ENCODE results near the gene GNAL. TPM values are rescaled to one million over a fixed set of nuclear protein-coding genes. Genes with fewer than 3 reads are reported as not detected.

The GNAL gene
- total and polyA plus RNA-seq, 10 donors, result 0.74 to 5.7 (median 3.0) TPM

- intact Hi-C loops (cut with DNase I; ENCODE audit: low total_unique reads), result no loop called here
- Histone ChIP-seq H3K9me3 (no peaks in the 10 kb centered on the region), H3K27ac (no peak overlapping the region), H3K4me3 (no peak overlapping the region), H3K27me3 (replicated peaks in 1 of 7) (no peaks in the 10 kb centered on the region), H3K36me3 (no peaks in the 10 kb centered on the region), H3K4me1 (no peaks in the 10 kb centered on the region)
- DNase-seq, result no peak
- 77 to 89% (median 84%) methylated on average over 6 of the region's 6 CpGs for WGBS, 5 donors
- TF ChIP-seq, protein P1, sequence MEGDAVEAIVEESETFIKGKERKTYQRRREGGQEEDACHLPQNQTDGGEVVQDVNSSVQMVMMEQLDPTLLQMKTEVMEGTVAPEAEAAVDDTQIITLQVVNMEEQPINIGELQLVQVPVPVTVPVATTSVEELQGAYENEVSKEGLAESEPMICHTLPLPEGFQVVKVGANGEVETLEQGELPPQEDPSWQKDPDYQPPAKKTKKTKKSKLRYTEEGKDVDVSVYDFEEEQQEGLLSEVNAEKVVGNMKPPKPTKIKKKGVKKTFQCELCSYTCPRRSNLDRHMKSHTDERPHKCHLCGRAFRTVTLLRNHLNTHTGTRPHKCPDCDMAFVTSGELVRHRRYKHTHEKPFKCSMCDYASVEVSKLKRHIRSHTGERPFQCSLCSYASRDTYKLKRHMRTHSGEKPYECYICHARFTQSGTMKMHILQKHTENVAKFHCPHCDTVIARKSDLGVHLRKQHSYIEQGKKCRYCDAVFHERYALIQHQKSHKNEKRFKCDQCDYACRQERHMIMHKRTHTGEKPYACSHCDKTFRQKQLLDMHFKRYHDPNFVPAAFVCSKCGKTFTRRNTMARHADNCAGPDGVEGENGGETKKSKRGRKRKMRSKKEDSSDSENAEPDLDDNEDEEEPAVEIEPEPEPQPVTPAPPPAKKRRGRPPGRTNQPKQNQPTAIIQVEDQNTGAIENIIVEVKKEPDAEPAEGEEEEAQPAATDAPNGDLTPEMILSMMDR (IDR thresholded peaks at IDR 0.05 in 8 of 11, conservative IDR thresholded peaks at IDR 0.05 in 3 of 11), result no peak
- TF ChIP-seq POLR2A (IDR thresholded peaks at IDR 0.05) (no peak), POLR2AphosphoS5 (IDR thresholded peaks at IDR 0.05) (no peak)
These were observed 150.5 kb downstream of the GNAL start for GRCh38 chr18:11839556-11839955.

- WGBS, 5 donors, result 56 to 75% (median 61%) methylated on average over 6 of the region's 6 CpGs
- Histone ChIP-seq H3K36me3 (no peaks in the 10 kb centered on the region), H3K9me3 (no peaks in the 10 kb centered on the region), H3K27me3 (replicated peaks in 1 of 7) (no peaks in the 10 kb centered on the region), H3K27ac (no peak overlapping the region), H3K4me1 (no peaks in the 10 kb centered on the region), H3K4me3 (no peak overlapping the region)
- DNase-seq, result no peak
- intact Hi-C loops (cut with DNase I; ENCODE audit: low total_unique reads), result no loop called here
- TF ChIP-seq POLR2A (IDR thresholded peaks at IDR 0.05) (no peak), POLR2AphosphoS5 (IDR thresholded peaks at IDR 0.05) (no peak)
- TF ChIP-seq, protein P1 (IDR thresholded peaks at IDR 0.05 in 8 of 11, conservative IDR thresholded peaks at IDR 0.05 in 3 of 11), result no peak
These were observed 151.4 kb downstream of the GNAL start for GRCh38 chr18:11840493-11840892.

GRCh38 chr18:11842562-11842961 lies 153.5 kb downstream of the GNAL start:
- intact Hi-C loops (cut with DNase I; ENCODE audit: low total_unique reads), result no loop called here
- H3K27ac ChIP-seq, result no peak overlapping the region
- no peak overlapping the region for H3K4me3 ChIP-seq
- H3K27me3 ChIP-seq (replicated peaks in 1 of 7), result no peaks in the 10 kb centered on the region
- DNase-seq, result no peak
- TF ChIP-seq, protein P1 (IDR thresholded peaks at IDR 0.05 in 8 of 11, conservative IDR thresholded peaks at IDR 0.05 in 3 of 11), result no peak
- TF ChIP-seq POLR2A (IDR thresholded peaks at IDR 0.05) (no peak), POLR2AphosphoS5 (IDR thresholded peaks at IDR 0.05) (no peak)
- 82 to 89% (median 83%) methylated on average over 5 of the region's 5 CpGs for WGBS, 5 donors
- H3K36me3 ChIP-seq, result no peaks in the 10 kb centered on the region
- H3K4me1 ChIP-seq, result no peaks in the 10 kb centered on the region
- no peaks in the 10 kb centered on the region for H3K9me3 ChIP-seq

GRCh38 chr18:11844436-11844835 lies 155.4 kb downstream of the GNAL start:
- DNase-seq, result no peak
- intact Hi-C loops (cut with DNase I; ENCODE audit: low total_unique reads), result no loop called here
- Histone ChIP-seq H3K27ac (no peak overlapping the region), H3K9me3 (no peaks in the 10 kb centered on the region), H3K4me1 (peaks cover 0 to under 1% (median under 1%) of the 10 kb centered on the region in 6 donors), H3K27me3 (replicated peaks in 1 of 7) (no peaks in the 10 kb centered on the region), H3K4me3 (no peak overlapping the region), H3K36me3 (no peaks in the 10 kb centered on the region)
- TF ChIP-seq POLR2AphosphoS5 (IDR thresholded peaks at IDR 0.05), result no peak
- TF ChIP-seq, protein P1 (IDR thresholded peaks at IDR 0.05 in 8 of 11, conservative IDR thresholded peaks at IDR 0.05 in 3 of 11), result no peak
- 89 to 92% (median 90%) methylated on average over 6 of the region's 6 CpGs for WGBS, 5 donors

Data from spleen (tissue), 11 donors.